ENCODE measurements around the gene ACAP1. TPM values are rescaled to one million over a fixed set of nuclear protein-coding genes. Genes with fewer than 3 reads are reported as not detected.
A peak's percentile ranks its signal among the peaks of the same experiment; 100 is the strongest.

The ACAP1 gene
- total RNA-seq, 1 experiment from 2014 or later, result 58.6 TPM

DNA sequence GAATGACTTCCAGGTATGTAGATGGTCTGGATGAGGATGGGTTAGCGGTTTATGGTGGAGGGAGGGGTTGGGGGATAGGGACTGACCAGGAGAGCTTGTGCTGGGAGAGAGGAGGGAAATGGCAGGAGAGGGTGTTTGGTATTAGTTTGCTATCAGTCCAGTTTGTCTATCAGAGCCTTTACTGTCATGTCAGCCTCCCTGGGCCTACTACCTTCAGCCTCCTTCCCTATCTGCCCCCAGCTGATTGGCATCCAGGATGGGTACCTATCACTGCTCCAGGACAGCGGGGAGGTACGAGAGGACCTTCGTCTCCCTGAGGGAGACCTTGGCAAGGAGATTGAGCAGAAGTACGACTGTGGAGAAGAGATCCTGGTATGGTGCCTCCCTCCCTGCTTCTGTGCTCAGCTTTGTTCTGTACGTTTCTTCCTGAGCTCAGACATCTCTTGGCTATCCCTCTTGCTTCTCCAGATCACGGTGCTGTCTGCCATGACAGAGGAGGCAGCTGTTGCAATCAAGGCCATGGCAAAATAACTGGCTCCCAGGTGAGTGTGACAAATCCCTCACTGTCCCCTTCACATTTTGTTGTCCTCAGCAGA, 25.1 kb upstream of the ACAP1 start:
- no peak for ATAC-seq
- Mint-ChIP-seq H3K4me1 (peaks cover 39% of the 10 kb centered on the region), H3K27ac (peak overlapping the region; percentile 86; the same call in 1 of the 2 replicates), H3K9me3 (no peaks in the 10 kb centered on the region), H3K36me3 (peaks cover 46% of the 10 kb centered on the region), H3K27me3 (ENCODE audit: low read depth) (peaks cover 2% of the 10 kb centered on the region; the same call in 1 of the 2 replicates), H3K4me3 (no peak overlapping the region)
- no peak for DNase-seq (ENCODE audit: low spot score)
- ChIA-PET POLR2A (no interaction called here), CTCF (interaction anchor here (1.5 kb wide), 1 partner anchor 15 kb away, joined by 3 read pairs; no protein-coding TSS in a partner anchor)
- TF ChIP-seq, protein P1, sequence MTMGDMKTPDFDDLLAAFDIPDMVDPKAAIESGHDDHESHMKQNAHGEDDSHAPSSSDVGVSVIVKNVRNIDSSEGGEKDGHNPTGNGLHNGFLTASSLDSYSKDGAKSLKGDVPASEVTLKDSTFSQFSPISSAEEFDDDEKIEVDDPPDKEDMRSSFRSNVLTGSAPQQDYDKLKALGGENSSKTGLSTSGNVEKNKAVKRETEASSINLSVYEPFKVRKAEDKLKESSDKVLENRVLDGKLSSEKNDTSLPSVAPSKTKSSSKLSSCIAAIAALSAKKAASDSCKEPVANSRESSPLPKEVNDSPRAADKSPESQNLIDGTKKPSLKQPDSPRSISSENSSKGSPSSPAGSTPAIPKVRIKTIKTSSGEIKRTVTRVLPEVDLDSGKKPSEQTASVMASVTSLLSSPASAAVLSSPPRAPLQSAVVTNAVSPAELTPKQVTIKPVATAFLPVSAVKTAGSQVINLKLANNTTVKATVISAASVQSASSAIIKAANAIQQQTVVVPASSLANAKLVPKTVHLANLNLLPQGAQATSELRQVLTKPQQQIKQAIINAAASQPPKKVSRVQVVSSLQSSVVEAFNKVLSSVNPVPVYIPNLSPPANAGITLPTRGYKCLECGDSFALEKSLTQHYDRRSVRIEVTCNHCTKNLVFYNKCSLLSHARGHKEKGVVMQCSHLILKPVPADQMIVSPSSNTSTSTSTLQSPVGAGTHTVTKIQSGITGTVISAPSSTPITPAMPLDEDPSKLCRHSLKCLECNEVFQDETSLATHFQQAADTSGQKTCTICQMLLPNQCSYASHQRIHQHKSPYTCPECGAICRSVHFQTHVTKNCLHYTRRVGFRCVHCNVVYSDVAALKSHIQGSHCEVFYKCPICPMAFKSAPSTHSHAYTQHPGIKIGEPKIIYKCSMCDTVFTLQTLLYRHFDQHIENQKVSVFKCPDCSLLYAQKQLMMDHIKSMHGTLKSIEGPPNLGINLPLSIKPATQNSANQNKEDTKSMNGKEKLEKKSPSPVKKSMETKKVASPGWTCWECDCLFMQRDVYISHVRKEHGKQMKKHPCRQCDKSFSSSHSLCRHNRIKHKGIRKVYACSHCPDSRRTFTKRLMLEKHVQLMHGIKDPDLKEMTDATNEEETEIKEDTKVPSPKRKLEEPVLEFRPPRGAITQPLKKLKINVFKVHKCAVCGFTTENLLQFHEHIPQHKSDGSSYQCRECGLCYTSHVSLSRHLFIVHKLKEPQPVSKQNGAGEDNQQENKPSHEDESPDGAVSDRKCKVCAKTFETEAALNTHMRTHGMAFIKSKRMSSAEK (CRISPR knock-in tag; IDR thresholded peaks at IDR 0.05; ENCODE audit: borderline replicate concordance), result no peak
- TF ChIP-seq FOXP1 (CRISPR knock-in tag; IDR thresholded peaks at IDR 0.05; ENCODE audit: borderline replicate concordance) (no peak), ZNF138 (CRISPR knock-in tag; conservative IDR thresholded peaks at IDR 0.05) (no peak), MYBL2 (CRISPR knock-in tag; IDR thresholded peaks at IDR 0.05) (no peak)
- TF ChIP-seq, protein P2, sequence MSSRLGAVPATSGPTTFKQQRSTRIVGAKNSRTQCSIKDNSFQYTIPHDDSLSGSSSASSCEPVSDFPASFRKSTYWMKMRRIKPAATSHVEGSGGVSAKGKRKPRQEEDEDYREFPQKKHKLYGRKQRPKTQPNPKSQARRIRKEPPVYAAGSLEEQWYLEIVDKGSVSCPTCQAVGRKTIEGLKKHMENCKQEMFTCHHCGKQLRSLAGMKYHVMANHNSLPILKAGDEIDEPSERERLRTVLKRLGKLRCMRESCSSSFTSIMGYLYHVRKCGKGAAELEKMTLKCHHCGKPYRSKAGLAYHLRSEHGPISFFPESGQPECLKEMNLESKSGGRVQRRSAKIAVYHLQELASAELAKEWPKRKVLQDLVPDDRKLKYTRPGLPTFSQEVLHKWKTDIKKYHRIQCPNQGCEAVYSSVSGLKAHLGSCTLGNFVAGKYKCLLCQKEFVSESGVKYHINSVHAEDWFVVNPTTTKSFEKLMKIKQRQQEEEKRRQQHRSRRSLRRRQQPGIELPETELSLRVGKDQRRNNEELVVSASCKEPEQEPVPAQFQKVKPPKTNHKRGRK (CRISPR knock-in tag; IDR thresholded peaks at IDR 0.05; ENCODE audit: borderline replicate concordance), result no peak

DNA sequence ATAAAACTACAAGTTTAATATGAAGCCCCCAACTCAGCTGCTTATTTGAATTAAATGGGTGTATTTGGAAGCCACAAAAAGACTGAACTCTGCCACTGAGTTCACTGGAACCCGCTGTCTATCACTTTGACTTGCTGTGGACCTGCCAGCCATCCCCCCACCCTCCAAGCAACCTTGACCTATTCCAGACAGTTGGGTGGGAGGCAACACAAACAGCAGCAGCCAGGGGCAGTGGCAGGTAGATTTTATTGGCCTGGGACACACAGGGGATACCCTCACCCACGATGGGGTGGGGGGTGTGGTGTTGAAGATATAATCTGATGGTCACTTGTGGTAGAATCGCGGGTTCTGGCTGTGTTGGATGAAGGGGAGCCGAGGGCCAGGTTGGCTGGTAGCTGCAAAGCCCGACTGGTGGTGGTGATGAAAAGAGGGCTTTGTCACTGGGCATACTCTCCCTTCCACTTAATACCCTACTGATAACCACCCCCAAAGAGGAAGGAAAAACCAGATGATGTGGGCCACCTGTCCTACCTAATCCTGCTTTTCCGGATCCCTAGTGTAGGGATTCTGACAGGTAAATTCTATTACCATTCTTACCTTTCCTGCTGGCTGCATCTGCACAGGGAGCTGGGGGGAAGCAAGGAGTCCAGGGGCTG, 23.8 kb upstream of the ACAP1 start:
- Mint-ChIP-seq H3K4me1 (peaks cover 41% of the 10 kb centered on the region), H3K4me3 (no peak overlapping the region), H3K27me3 (ENCODE audit: low read depth) (no peaks in the 10 kb centered on the region), H3K27ac (peak overlapping the region; percentile 73), H3K9me3 (no peaks in the 10 kb centered on the region), H3K36me3 (peaks cover 50% of the 10 kb centered on the region)
- DNase-seq (ENCODE audit: low spot score), result no peak
- POLR2A ChIA-PET, result interaction anchor here (0.7 to 3.9 kb wide), 2 partner anchors 17 to 24 kb away, joined by 3 to 21 read pairs; partner anchors contain the start of gene NEURL4
- no peak for ATAC-seq
- CTCF ChIA-PET, result interaction anchor here (0.9 to 3.3 kb wide), 11 partner anchors 16 to 98 kb away, joined by 3 to 19 read pairs (median 5); partner anchors contain the start of genes GABARAP, NEURL4, SLC2A4 and TMEM256
- no peak for TF ChIP-seq CREB1 (CRISPR knock-in tag; IDR thresholded peaks at IDR 0.05)
- TF ChIP-seq RORB (CRISPR knock-in tag; IDR thresholded peaks at IDR 0.05), result no peak
- TF ChIP-seq NR1H2 (CRISPR knock-in tag; IDR thresholded peaks at IDR 0.05), result no peak
- TF ChIP-seq ZNF121 (CRISPR knock-in tag; IDR thresholded peaks at IDR 0.05), result no peak
- no peak for TF ChIP-seq NFATC4 (CRISPR knock-in tag; IDR thresholded peaks at IDR 0.05)
- TF ChIP-seq, protein P3, sequence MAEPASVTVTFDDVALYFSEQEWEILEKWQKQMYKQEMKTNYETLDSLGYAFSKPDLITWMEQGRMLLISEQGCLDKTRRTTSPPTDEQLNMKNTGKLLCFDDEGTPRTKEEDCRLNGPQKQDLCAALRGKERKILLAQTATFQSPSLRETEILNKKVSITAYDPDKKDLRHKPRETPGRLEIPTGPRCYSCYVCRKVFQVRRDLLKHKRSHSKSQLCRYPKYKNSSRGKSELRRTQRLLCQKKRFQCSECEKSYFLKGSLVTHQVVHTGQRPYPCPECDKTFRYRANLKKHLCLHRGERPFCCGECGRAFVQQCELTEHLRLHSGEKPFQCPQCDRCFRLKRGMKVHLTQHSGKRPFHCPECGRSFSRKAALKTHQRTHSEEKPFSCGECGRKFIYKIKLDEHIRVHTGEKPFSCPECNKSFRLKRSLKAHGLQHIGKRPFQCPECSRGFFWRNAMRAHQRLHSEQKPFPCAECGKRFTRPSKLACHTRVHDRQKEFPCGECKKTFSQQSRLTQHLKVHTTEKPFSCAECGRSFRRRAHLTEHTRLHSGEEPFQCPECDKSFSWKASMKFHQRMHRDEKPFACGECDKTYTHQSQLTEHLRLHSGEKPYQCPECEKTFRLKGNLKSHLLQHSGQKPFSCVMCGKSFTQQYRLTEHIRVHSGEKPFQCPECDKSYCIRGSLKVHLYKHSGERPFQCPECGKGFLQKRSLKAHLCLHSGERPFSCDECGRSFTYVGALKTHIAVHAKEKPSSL (CRISPR knock-in tag; conservative IDR thresholded peaks at IDR 0.05), result no peak
- TF ChIP-seq ATF1 (CRISPR knock-in tag; IDR thresholded peaks at IDR 0.05), result no peak
- no peak for TF ChIP-seq RELA (CRISPR knock-in tag; IDR thresholded peaks at IDR 0.05; ENCODE audit: borderline replicate concordance)
- TF ChIP-seq, protein P2 (CRISPR knock-in tag; IDR thresholded peaks at IDR 0.05; ENCODE audit: borderline replicate concordance), result no peak
- no peak for TF ChIP-seq KAT7 (CRISPR knock-in tag; IDR thresholded peaks at IDR 0.05; ENCODE audit: borderline replicate concordance)
- TF ChIP-seq TEAD4 (CRISPR knock-in tag; IDR thresholded peaks at IDR 0.05), result no peak
- TF ChIP-seq, protein P4, sequence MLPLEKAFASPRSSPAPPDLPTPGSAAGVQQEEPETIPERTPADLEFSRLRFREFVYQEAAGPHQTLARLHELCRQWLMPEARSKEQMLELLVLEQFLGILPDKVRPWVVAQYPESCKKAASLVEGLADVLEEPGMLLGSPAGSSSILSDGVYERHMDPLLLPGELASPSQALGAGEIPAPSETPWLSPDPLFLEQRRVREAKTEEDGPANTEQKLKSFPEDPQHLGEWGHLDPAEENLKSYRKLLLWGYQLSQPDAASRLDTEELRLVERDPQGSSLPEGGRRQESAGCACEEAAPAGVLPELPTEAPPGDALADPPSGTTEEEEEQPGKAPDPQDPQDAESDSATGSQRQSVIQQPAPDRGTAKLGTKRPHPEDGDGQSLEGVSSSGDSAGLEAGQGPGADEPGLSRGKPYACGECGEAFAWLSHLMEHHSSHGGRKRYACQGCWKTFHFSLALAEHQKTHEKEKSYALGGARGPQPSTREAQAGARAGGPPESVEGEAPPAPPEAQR (CRISPR knock-in tag; IDR thresholded peaks at IDR 0.05), result no peak
- TF ChIP-seq GRHL2 (CRISPR knock-in tag; IDR thresholded peaks at IDR 0.05; ENCODE audit: insufficient replicate concordance, severe bottlenecking), result no peak
- TF ChIP-seq, protein P5, sequence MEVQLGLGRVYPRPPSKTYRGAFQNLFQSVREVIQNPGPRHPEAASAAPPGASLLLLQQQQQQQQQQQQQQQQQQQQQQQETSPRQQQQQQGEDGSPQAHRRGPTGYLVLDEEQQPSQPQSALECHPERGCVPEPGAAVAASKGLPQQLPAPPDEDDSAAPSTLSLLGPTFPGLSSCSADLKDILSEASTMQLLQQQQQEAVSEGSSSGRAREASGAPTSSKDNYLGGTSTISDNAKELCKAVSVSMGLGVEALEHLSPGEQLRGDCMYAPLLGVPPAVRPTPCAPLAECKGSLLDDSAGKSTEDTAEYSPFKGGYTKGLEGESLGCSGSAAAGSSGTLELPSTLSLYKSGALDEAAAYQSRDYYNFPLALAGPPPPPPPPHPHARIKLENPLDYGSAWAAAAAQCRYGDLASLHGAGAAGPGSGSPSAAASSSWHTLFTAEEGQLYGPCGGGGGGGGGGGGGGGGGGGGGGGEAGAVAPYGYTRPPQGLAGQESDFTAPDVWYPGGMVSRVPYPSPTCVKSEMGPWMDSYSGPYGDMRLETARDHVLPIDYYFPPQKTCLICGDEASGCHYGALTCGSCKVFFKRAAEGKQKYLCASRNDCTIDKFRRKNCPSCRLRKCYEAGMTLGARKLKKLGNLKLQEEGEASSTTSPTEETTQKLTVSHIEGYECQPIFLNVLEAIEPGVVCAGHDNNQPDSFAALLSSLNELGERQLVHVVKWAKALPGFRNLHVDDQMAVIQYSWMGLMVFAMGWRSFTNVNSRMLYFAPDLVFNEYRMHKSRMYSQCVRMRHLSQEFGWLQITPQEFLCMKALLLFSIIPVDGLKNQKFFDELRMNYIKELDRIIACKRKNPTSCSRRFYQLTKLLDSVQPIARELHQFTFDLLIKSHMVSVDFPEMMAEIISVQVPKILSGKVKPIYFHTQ (CRISPR knock-in tag; IDR thresholded peaks at IDR 0.05), result no peak
- no peak for TF ChIP-seq GABPB1 (CRISPR knock-in tag; IDR thresholded peaks at IDR 0.05)
